Keratinocyte (primary cell): ENCODE measurements around the gene LTBP2. TPM values are rescaled to one million over a fixed set of nuclear protein-coding genes. Genes with fewer than 3 reads are reported as not detected.
A peak's percentile ranks its signal among the peaks of the same experiment; 100 is the strongest.

Source experiments
- DNase-seq: peaks from one replicate; pipeline ENCODE4 v3.0.0-alpha.2; 2011; ENCODE audit warnings: low read depth, missing footprints, low spot score
- FAIRE-seq: peaks from 2 replicates; lab custom pipeline; 2011; peaks lifted over from hg19 to GRCh38; lab: Jason Lieb, UNC
- H2AFZ ChIP-seq: 2 replicates; pipeline ENCODE4 v1.6.0; 2012; ENCODE audit warnings: low read length, control low read depth, inconsistent platforms; ENCODE audit not compliant: control insufficient read depth
- H3K27ac ChIP-seq: 2 replicates; pipeline ENCODE4 v1.5.1; 2011; ENCODE audit warnings: low read length; ENCODE audit not compliant: control insufficient read depth, insufficient read depth
- H3K27me3 ChIP-seq: 3 replicates; pipeline ENCODE4 v1.6.0; 2011; ENCODE audit warnings: low read length; ENCODE audit not compliant: control insufficient read depth, insufficient read depth; ENCODE audit errors: extremely low read depth
- H3K36me3 ChIP-seq, 2 experiments: 2 replicates in 1 of 2; 3 replicates in 1 of 2; pipeline ENCODE4 v1.5.1; 2011; ENCODE audit warnings: low read length in 2 of 2, mild to moderate bottlenecking in 1 of 2; ENCODE audit not compliant: control insufficient read depth in 2 of 2, insufficient read depth in 2 of 2; ENCODE audit errors: extremely low read depth in 1 of 2
- H3K4me1 ChIP-seq: 3 replicates; pipeline ENCODE4 v1.5.1; 2011; ENCODE audit warnings: low read length; ENCODE audit not compliant: control insufficient read depth, insufficient read depth; ENCODE audit errors: extremely low read depth
- H3K4me2 ChIP-seq: 3 replicates; pipeline ENCODE4 v1.6.0; 2011; ENCODE audit warnings: low read depth, low read length; ENCODE audit not compliant: control insufficient read depth, insufficient read depth; ENCODE audit errors: extremely low read depth
- H3K4me3 ChIP-seq, 3 experiments: fragments of 200-600 bp in 1 of 3; sonication (generic) in 1 of 3; 2 replicates in 2 of 3; 3 replicates in 1 of 3; pipeline ENCODE4 v1.5.1; 2011 to 2016; ENCODE audit warnings: low read length in 3 of 3, mild to moderate bottlenecking in 3 of 3, control low read depth in 2 of 3, inconsistent platforms in 1 of 3, low read depth in 1 of 3, mixed read lengths in 1 of 3, mixed run types in 1 of 3, moderate library complexity in 1 of 3; ENCODE audit not compliant: control insufficient read depth in 2 of 3, insufficient read depth in 2 of 3; ENCODE audit errors: extremely low read depth in 1 of 3
- H3K79me2 ChIP-seq: 2 replicates; pipeline ENCODE4 v1.6.0; 2012; ENCODE audit warnings: low read length; ENCODE audit not compliant: control insufficient read depth, insufficient read depth
- H3K9ac ChIP-seq: 3 replicates; pipeline ENCODE4 v1.6.0; 2011; ENCODE audit warnings: low read length; ENCODE audit not compliant: control insufficient read depth, insufficient read depth; ENCODE audit errors: extremely low read depth
- H3K9me1 ChIP-seq: 3 replicates; pipeline ENCODE4 v1.6.0; 2011; ENCODE audit warnings: low read length; ENCODE audit not compliant: control insufficient read depth, insufficient read depth; ENCODE audit errors: extremely low read depth
- H3K9me3 ChIP-seq: 2 replicates; pipeline ENCODE4 v1.5.1; 2012; ENCODE audit warnings: low read depth, low read length; ENCODE audit not compliant: control insufficient read depth
- H4K20me1 ChIP-seq: 3 replicates; pipeline ENCODE4 v1.6.0; 2011; ENCODE audit warnings: low read length; ENCODE audit not compliant: control insufficient read depth, insufficient read depth; ENCODE audit errors: extremely low read depth
- EZH2 ChIP-seq: IDR thresholded peaks from one replicate; pipeline ENCODE4 v1.6.1; 2012; ENCODE audit warnings: inconsistent platforms, mild to moderate bottlenecking, low read length, moderate library complexity
- dilution Hi-C: fragments of 300-500 bp; cut with MboI; formaldehyde crosslinking; loops from one replicate; pipeline ENCODE4 v1.7.0; 2020; ENCODE audit warnings: low sequenced_read_pairs; ENCODE audit not compliant: extremely low pct_ligation_motif_present
- polyA plus RNA-seq, 5 experiments: library from polyadenylated mRNA; depleted of rRNA in 3 of 5; stranded (reverse) in 3 of 5; stranded (forward) in 1 of 5; unstranded in 1 of 5; fragments of >200 nt; gene quantifications; 1 replicate in 1 of 5; 2 replicates in 3 of 5; 3 replicates in 1 of 5; pipeline versions ENCODE4 v1.2.1 to v1.2.3, GENCODE V29; 2011 to 2012; ENCODE audit warnings: missing spikeins in 2 of 5, low read depth in 1 of 5, low replicate concordance in 1 of 5
- TF ChIP-seq, protein P1 (sequence below), 3 experiments: IDR thresholded peaks in 1 of 3; conservative IDR thresholded peaks in 1 of 3; optimal IDR thresholded peaks in 1 of 3; 2 replicates in 2 of 3; 3 replicates in 1 of 3; pipeline versions ENCODE3 to v1.5.1; 2011; ENCODE audit warnings: low read length in 3 of 3, mild to moderate bottlenecking in 3 of 3, moderate library complexity in 2 of 3, control low read depth in 1 of 3, inconsistent platforms in 1 of 3; ENCODE audit not compliant: insufficient read depth in 2 of 3; ENCODE audit errors: extremely low read depth in 1 of 3

Gene LTBP2
- polyA plus RNA-seq, 1 donor (not counting 4 experiments of a cell fraction or from before 2014, with no cell fraction given): 23.9 TPM

- Histone ChIP-seq H3K9me1 (no peaks in the 10 kb centered on the region), H3K36me3 (peaks cover 1 to 17% of the 10 kb centered on the region in 2 experiments), H3K27me3 (no peaks in the 10 kb centered on the region), H3K4me3 (peak overlapping the region; percentile 43 to 55 (median 47)), H3K4me2 (peak overlapping the region; percentile 82), H3K9ac (peak overlapping the region; percentile 88), H3K4me1 (peaks cover 85% of the 10 kb centered on the region), H4K20me1 (no peaks in the 10 kb centered on the region), H3K9me3 (no peaks in the 10 kb centered on the region), H2AFZ (no peak overlapping the region), H3K27ac (peak overlapping the region; percentile 99), H3K79me2 (peaks cover 27% of the 10 kb centered on the region)
- no peak for DNase-seq
- TF ChIP-seq, protein P1, sequence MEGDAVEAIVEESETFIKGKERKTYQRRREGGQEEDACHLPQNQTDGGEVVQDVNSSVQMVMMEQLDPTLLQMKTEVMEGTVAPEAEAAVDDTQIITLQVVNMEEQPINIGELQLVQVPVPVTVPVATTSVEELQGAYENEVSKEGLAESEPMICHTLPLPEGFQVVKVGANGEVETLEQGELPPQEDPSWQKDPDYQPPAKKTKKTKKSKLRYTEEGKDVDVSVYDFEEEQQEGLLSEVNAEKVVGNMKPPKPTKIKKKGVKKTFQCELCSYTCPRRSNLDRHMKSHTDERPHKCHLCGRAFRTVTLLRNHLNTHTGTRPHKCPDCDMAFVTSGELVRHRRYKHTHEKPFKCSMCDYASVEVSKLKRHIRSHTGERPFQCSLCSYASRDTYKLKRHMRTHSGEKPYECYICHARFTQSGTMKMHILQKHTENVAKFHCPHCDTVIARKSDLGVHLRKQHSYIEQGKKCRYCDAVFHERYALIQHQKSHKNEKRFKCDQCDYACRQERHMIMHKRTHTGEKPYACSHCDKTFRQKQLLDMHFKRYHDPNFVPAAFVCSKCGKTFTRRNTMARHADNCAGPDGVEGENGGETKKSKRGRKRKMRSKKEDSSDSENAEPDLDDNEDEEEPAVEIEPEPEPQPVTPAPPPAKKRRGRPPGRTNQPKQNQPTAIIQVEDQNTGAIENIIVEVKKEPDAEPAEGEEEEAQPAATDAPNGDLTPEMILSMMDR (optimal IDR thresholded peaks at IDR 0.05 in 1 of 3, IDR thresholded peaks at IDR 0.05 in 1 of 3, conservative IDR thresholded peaks at IDR 0.05 in 1 of 3; ENCODE audit: extremely low read depth in 1 of 3, insufficient read depth in 2 of 3, low read length in 3 of 3): no peak
- no peak for TF ChIP-seq EZH2
- dilution Hi-C loops: no loop called here
- no peak for FAIRE-seq
Measured at GRCh38 chr14:74567646-74568379, 44.2 kb downstream of the LTBP2 start.

DNA sequence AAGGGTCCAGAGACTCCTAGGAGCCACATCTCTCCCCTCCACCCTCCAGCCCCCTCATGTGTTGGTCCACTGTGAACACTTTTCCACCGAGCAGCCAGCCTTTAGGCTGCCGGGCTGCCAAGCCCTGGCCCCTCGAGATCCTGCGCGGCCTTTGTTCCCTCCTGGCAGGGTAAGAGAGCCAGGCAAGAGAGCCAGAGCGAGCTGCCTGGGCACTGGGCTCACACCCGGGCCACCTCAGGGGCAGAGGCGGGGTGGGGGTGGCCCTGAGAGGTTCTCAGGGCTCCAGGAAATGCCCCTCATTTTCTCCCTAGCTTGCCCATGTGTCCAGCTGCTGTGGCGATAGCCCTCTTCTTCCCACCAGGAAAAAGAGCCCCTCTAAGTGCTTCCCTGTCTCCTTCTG lies 44.8 kb downstream of the LTBP2 start:
- FAIRE-seq: no peak
- Histone ChIP-seq H3K9me1 (no peaks in the 10 kb centered on the region), H3K4me3 (peak overlapping the region; percentile 43 to 55 (median 47)), H4K20me1 (no peaks in the 10 kb centered on the region), H3K4me1 (peaks cover 83% of the 10 kb centered on the region), H2AFZ (no peak overlapping the region), H3K9me3 (no peaks in the 10 kb centered on the region), H3K27me3 (no peaks in the 10 kb centered on the region), H3K9ac (peak overlapping the region; percentile 88), H3K36me3 (peaks cover 1 to 17% of the 10 kb centered on the region in 2 experiments), H3K4me2 (peak overlapping the region; percentile 82), H3K27ac (peak overlapping the region; percentile 99), H3K79me2 (peaks cover 31% of the 10 kb centered on the region)
- no peak for TF ChIP-seq EZH2
- TF ChIP-seq, protein P1 (optimal IDR thresholded peaks at IDR 0.05 in 1 of 3, IDR thresholded peaks at IDR 0.05 in 1 of 3, conservative IDR thresholded peaks at IDR 0.05 in 1 of 3; ENCODE audit: extremely low read depth in 1 of 3, insufficient read depth in 2 of 3, low read length in 3 of 3): no peak
- dilution Hi-C loops: no loop called here
- DNase-seq: no peak
